ENCODE results near the gene RBMS3.

The RBMS3 gene

GRCh38 chr3:29914861-29915524, 634.1 kb downstream of the RBMS3 start:
- DNase-seq, result no peak

GRCh38 chr3:29919571-29919970, 638.7 kb downstream of the RBMS3 start:
- no peak for DNase-seq

GRCh38 chr3:29922992-29923746, 642.3 kb downstream of the RBMS3 start:
- peak; percentile 53 for DNase-seq

- no peak for DNase-seq
Observed at GRCh38 chr3:29924783-29925561, 644.1 kb downstream of the RBMS3 start.

- DNase-seq, result no peak
Observed at GRCh38 chr3:29926378-29926777, 645.5 kb downstream of the RBMS3 start.

GRCh38 chr3:29932696-29933325, 651.9 kb downstream of the RBMS3 start:
- DNase-seq, result no peak

GRCh38 chr3:29933802-29934490, 653.1 kb downstream of the RBMS3 start:
- no peak for DNase-seq

- no peak for DNase-seq
Observed at GRCh38 chr3:29934751-29935150, 653.9 kb downstream of the RBMS3 start.

GRCh38 chr3:29936054-29936453, 655.2 kb downstream of the RBMS3 start:
- no peak for DNase-seq

- DNase-seq, result no peak
Observed at GRCh38 chr3:29936766-29937165, 655.9 kb downstream of the RBMS3 start.

GRCh38 chr3:29937185-29937584, 656.3 kb downstream of the RBMS3 start:
- no peak for DNase-seq

GRCh38 chr3:29940759-29941323, 660.0 kb downstream of the RBMS3 start:
- DNase-seq, result no peak

GRCh38 chr3:29942297-29942696, 661.4 kb downstream of the RBMS3 start:
- DNase-seq, result no peak

GRCh38 chr3:29949131-29949530, 668.3 kb downstream of the RBMS3 start:
- no peak for DNase-seq

- DNase-seq, result no peak
Observed at GRCh38 chr3:29949940-29950616, 669.2 kb downstream of the RBMS3 start.

- DNase-seq, result no peak
Observed at GRCh38 chr3:29952431-29952830, 671.6 kb downstream of the RBMS3 start.

- no peak for DNase-seq
Observed at GRCh38 chr3:29955413-29955812, 674.5 kb downstream of the RBMS3 start.

GRCh38 chr3:29958816-29959215, 677.9 kb downstream of the RBMS3 start:
- DNase-seq, result no peak

GRCh38 chr3:29971895-29972294, 691.0 kb downstream of the RBMS3 start:
- DNase-seq, result peak; percentile 25

GRCh38 chr3:29972320-29972993, 691.6 kb downstream of the RBMS3 start:
- DNase-seq, result peak; percentile 53

- no peak for DNase-seq
Observed at GRCh38 chr3:29973763-29974162, 692.9 kb downstream of the RBMS3 start.

All from femur (tissue), 1 donor.